ENCODE results near the gene CHST8.

Gene CHST8

GRCh38 chr19:33703438-33703750 is 81.6 kb downstream of the CHST8 start:
- no peak for TF ChIP-seq CTCF (IDR thresholded peaks at IDR 0.05; ENCODE audit: low read depth, low read length)
- no peak overlapping the region for H3K4me3 ChIP-seq (ENCODE audit: low read depth, low read length)

GRCh38 chr19:33703821-33704220 is 82.1 kb downstream of the CHST8 start:
- no peak for TF ChIP-seq CTCF (IDR thresholded peaks at IDR 0.05; ENCODE audit: low read depth, low read length)

GRCh38 chr19:33704271-33704670 is 82.5 kb downstream of the CHST8 start:
- no peak for TF ChIP-seq CTCF (IDR thresholded peaks at IDR 0.05; ENCODE audit: low read depth, low read length)
- no peak overlapping the region for H3K4me3 ChIP-seq (ENCODE audit: low read depth, low read length)

More at GRCh38 chr19:33703821-33704220, 82.1 kb downstream of the CHST8 start:
- no peak overlapping the region for H3K4me3 ChIP-seq (ENCODE audit: low read depth, low read length)

- TF ChIP-seq CTCF (IDR thresholded peaks at IDR 0.05; ENCODE audit: low read depth, low read length), result no peak
- H3K4me3 ChIP-seq (ENCODE audit: low read depth, low read length), result no peak overlapping the region
Measured at GRCh38 chr19:33705090-33705847, 83.5 kb downstream of the CHST8 start.

- no peak overlapping the region for H3K4me3 ChIP-seq (ENCODE audit: low read depth, low read length)
- no peak for TF ChIP-seq CTCF (IDR thresholded peaks at IDR 0.05; ENCODE audit: low read depth, low read length)
Measured at GRCh38 chr19:33705860-33706259, 84.1 kb downstream of the CHST8 start.

- no peak overlapping the region for H3K4me3 ChIP-seq (ENCODE audit: low read depth, low read length)
- no peak for TF ChIP-seq CTCF (IDR thresholded peaks at IDR 0.05; ENCODE audit: low read depth, low read length)
Measured at GRCh38 chr19:33706631-33707030, 84.9 kb downstream of the CHST8 start.

GRCh38 chr19:33712268-33712667 is 90.5 kb downstream of the CHST8 start:
- H3K4me3 ChIP-seq (ENCODE audit: low read depth, low read length), result no peak overlapping the region
- no peak for TF ChIP-seq CTCF (IDR thresholded peaks at IDR 0.05; ENCODE audit: low read depth, low read length)
